ENCODE measurements around the gene PTP4A2. TPM values are rescaled to one million over a fixed set of nuclear protein-coding genes. Genes with fewer than 3 reads are reported as not detected.

Gene PTP4A2
- total and polyA plus RNA-seq, 10 of the 15 experiments (the other 5 are each of a cell fraction or from before 2014, with no cell fraction given) = 180 to 909 (median 375) TPM

- TF ChIP-seq BCL3 (IDR thresholded peaks at IDR 0.05; ENCODE audit: borderline replicate concordance, insufficient read depth, low read depth, low read length, poor library complexity, severe bottlenecking) (no peak), CHD4 (IDR thresholded peaks at IDR 0.05) (no peak), HDAC6 (IDR thresholded peaks at IDR 0.05; ENCODE audit: unreplicated experiment) (no peak), CREB1 (IDR thresholded peaks at IDR 0.05; ENCODE audit: low read depth) (peak; percentile 70), SMAD1 (IDR thresholded peaks at IDR 0.05; ENCODE audit: low read depth, partially characterized antibody) (no peak), NFXL1 (IDR thresholded peaks at IDR 0.05; ENCODE audit: borderline replicate concordance) (no peak), EZH2 (IDR thresholded peaks at IDR 0.05; ENCODE audit: borderline replicate concordance, control insufficient read depth, low read depth, low read length) (no peak), NR2C2 (IDR thresholded peaks at IDR 0.05; ENCODE audit: borderline replicate concordance, control insufficient read depth, insufficient read length, low read depth) (no peak), SREBF2 (IDR thresholded peaks at IDR 0.05; ENCODE audit: low read length) (no peak), E4F1 (IDR thresholded peaks at IDR 0.05; ENCODE audit: borderline replicate concordance, partially characterized antibody) (no peak), ATF3 (IDR thresholded peaks at IDR 0.05; ENCODE audit: borderline replicate concordance, extremely low read depth, low read depth, low read length) (no peak), POLR2AphosphoS2 (IDR thresholded peaks at IDR 0.05; ENCODE audit: low read depth, low read length) (no peak), BRCA1 (IDR thresholded peaks at IDR 0.05; ENCODE audit: low read depth, low read length) (no peak), TARDBP (IDR thresholded peaks at IDR 0.05; ENCODE audit: borderline replicate concordance) (no peak), ZZZ3 (IDR thresholded peaks at IDR 0.05; ENCODE audit: control insufficient read depth, insufficient read length, low read depth) (no peak), FOS (IDR thresholded peaks at IDR 0.05; ENCODE audit: borderline replicate concordance, extremely low read depth, insufficient read length) (no peak), EP300 (IDR thresholded peaks at IDR 0.05; ENCODE audit: borderline replicate concordance in 1 of 2, control insufficient read depth in 1 of 2, low read depth in 2 of 2, low read length in 2 of 2) (peak in 1 of 2 experiments; percentile 74; a peak in 3 of 4 replicates), ZNF207 (IDR thresholded peaks at IDR 0.05; ENCODE audit: borderline replicate concordance) (no peak), JUNB (IDR thresholded peaks at IDR 0.05) (no peak), MEF2B (IDR thresholded peaks at IDR 0.05; ENCODE audit: partially characterized antibody, poor library complexity, severe bottlenecking) (peak; percentile 22), KAT2A (conservative IDR thresholded peaks at IDR 0.05; ENCODE audit: control insufficient read depth, low read depth, low read length) (no peak)
- TF ChIP-seq, protein P1, sequence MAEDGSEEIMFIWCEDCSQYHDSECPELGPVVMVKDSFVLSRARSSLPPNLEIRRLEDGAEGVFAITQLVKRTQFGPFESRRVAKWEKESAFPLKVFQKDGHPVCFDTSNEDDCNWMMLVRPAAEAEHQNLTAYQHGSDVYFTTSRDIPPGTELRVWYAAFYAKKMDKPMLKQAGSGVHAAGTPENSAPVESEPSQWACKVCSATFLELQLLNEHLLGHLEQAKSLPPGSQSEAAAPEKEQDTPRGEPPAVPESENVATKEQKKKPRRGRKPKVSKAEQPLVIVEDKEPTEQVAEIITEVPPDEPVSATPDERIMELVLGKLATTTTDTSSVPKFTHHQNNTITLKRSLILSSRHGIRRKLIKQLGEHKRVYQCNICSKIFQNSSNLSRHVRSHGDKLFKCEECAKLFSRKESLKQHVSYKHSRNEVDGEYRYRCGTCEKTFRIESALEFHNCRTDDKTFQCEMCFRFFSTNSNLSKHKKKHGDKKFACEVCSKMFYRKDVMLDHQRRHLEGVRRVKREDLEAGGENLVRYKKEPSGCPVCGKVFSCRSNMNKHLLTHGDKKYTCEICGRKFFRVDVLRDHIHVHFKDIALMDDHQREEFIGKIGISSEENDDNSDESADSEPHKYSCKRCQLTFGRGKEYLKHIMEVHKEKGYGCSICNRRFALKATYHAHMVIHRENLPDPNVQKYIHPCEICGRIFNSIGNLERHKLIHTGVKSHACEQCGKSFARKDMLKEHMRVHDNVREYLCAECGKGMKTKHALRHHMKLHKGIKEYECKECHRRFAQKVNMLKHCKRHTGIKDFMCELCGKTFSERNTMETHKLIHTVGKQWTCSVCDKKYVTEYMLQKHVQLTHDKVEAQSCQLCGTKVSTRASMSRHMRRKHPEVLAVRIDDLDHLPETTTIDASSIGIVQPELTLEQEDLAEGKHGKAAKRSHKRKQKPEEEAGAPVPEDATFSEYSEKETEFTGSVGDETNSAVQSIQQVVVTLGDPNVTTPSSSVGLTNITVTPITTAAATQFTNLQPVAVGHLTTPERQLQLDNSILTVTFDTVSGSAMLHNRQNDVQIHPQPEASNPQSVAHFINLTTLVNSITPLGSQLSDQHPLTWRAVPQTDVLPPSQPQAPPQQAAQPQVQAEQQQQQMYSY (CRISPR knock-in tag; IDR thresholded peaks at IDR 0.05) = no peak
Observed at GRCh38 chr1:31954607-31955283, 16.6 kb upstream of the PTP4A2 start (continued).

All from GM12878 (cell line).